ENCODE measurements around the gene PDLIM7. TPM values are rescaled to one million over a fixed set of nuclear protein-coding genes. Genes with fewer than 3 reads are reported as not detected.

The PDLIM7 gene
- total RNA-seq, 1 donor from 2014 or later = 113 TPM

- Mint-ChIP-seq H3K9me3 (ENCODE audit: low read depth) (no peaks in the 10 kb centered on the region), H3K36me3 (ENCODE audit: insufficient read depth) (peaks cover 8% of the 10 kb centered on the region), H3K4me3 (ENCODE audit: low read depth) (peak overlapping the region; percentile 58), H3K27ac (no peak overlapping the region), H3K4me1 (ENCODE audit: low read depth) (peaks cover 16% of the 10 kb centered on the region), H3K27me3 (peaks cover 7% of the 10 kb centered on the region)
- TF ChIP-seq CTCF (IDR thresholded peaks at IDR 0.05; ENCODE audit: unreplicated experiment) = peak; percentile 14
- no peak for DNase-seq (ENCODE audit: low spot score, unreplicated experiment)
Observed at GRCh38 chr5:177452688-177453638, 44.4 kb downstream of the PDLIM7 start.

- Mint-ChIP-seq H3K4me1 (ENCODE audit: low read depth) (peaks cover 16% of the 10 kb centered on the region), H3K27me3 (peaks cover 7% of the 10 kb centered on the region), H3K9me3 (ENCODE audit: low read depth) (no peaks in the 10 kb centered on the region), H3K4me3 (ENCODE audit: low read depth) (peak overlapping the region; percentile 12), H3K27ac (peak overlapping the region; percentile 79), H3K36me3 (ENCODE audit: insufficient read depth) (peaks cover 1% of the 10 kb centered on the region)
- no peak for TF ChIP-seq CTCF (IDR thresholded peaks at IDR 0.05; ENCODE audit: unreplicated experiment)
- no peak for DNase-seq (ENCODE audit: low spot score, unreplicated experiment)
Observed at GRCh38 chr5:177450667-177451424, 46.6 kb downstream of the PDLIM7 start.

GRCh38 chr5:177449140-177450061 lies 48.0 kb downstream of the PDLIM7 start:
- DNase-seq (ENCODE audit: low spot score, unreplicated experiment) = no peak
- Mint-ChIP-seq H3K27me3 (peaks cover 13% of the 10 kb centered on the region), H3K27ac (no peak overlapping the region), H3K4me3 (ENCODE audit: low read depth) (no peak overlapping the region), H3K36me3 (ENCODE audit: insufficient read depth) (peaks cover 1% of the 10 kb centered on the region), H3K4me1 (ENCODE audit: low read depth) (peaks cover 18% of the 10 kb centered on the region), H3K9me3 (ENCODE audit: low read depth) (no peaks in the 10 kb centered on the region)
- no peak for TF ChIP-seq CTCF (IDR thresholded peaks at IDR 0.05; ENCODE audit: unreplicated experiment)

GRCh38 chr5:177448244-177448950 lies 49.0 kb downstream of the PDLIM7 start:
- Mint-ChIP-seq H3K27me3 (peaks cover 13% of the 10 kb centered on the region), H3K4me1 (ENCODE audit: low read depth) (peaks cover 15% of the 10 kb centered on the region), H3K4me3 (ENCODE audit: low read depth) (peak overlapping the region; percentile 71), H3K36me3 (ENCODE audit: insufficient read depth) (peaks cover 1% of the 10 kb centered on the region), H3K27ac (peak overlapping the region; percentile 82), H3K9me3 (ENCODE audit: low read depth) (no peaks in the 10 kb centered on the region)
- TF ChIP-seq CTCF (IDR thresholded peaks at IDR 0.05; ENCODE audit: unreplicated experiment) = no peak
- DNase-seq (ENCODE audit: low spot score, unreplicated experiment) = no peak

All from progenitor cell of endocrine pancreas (in vitro differentiated cells).